Measurements from ENCODE around the gene RADX. TPM values are rescaled to one million over a fixed set of nuclear protein-coding genes. Genes with fewer than 3 reads are reported as not detected.

Gene RADX
- polyA plus RNA-seq, 4 donors, result 1.2 to 8.8 (median 1.9) TPM

GRCh38 chrX:106696502-106696901, 84.7 kb downstream of the RADX start:
- Histone ChIP-seq H3K27ac (ENCODE audit: low read depth in 1 of 3, low read length in 2 of 3) (no peak overlapping the region), H3K27me3 (ENCODE audit: control insufficient read depth in 3 of 3, insufficient read depth in 3 of 3, low read length in 3 of 3) (no peaks in the 10 kb centered on the region), H3K36me3 (ENCODE audit: control insufficient read depth in 3 of 3, insufficient read depth in 2 of 3, low read depth in 1 of 3, low read length in 3 of 3) (no peaks in the 10 kb centered on the region), H3K9me3 (ENCODE audit: control insufficient read depth in 2 of 2, insufficient read depth in 1 of 2, low read depth in 1 of 2, low read length in 1 of 2) (no peaks in the 10 kb centered on the region), H3K4me1 (ENCODE audit: control insufficient read depth in 3 of 3, insufficient read depth in 2 of 3, low read depth in 1 of 3, low read length in 2 of 3) (peaks cover 0 to 5% (median 0%) of the 10 kb centered on the region in 3 donors), H3K4me3 (ENCODE audit: low read depth in 1 of 3, low read length in 3 of 3) (no peak overlapping the region)
- WGBS, 3 donors, result 40 to 50% (median 46%) methylated on average over 3 of the region's 3 CpGs
- FAIRE-seq (no peak), DNase-seq (no peak)

DNA sequence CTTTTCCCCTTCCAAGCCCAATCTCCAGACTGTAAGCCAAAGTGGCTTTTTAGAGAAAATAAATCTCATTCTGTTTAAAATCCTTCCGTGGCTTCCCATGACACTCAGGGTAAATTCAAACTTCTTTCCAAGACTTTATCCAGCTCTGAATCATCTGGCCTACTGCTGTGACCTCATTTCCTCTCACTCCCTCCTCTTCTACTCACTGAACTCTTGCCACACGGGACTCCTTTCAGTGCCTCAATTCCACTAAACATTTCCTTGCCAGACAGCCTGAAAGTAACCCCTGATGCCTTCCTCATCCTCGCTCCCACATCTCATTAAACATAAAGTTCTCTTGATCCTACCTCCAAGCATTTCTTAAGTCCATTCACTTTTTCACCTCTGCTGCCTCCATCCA, 86.9 kb downstream of the RADX start:
- Histone ChIP-seq H3K27ac (ENCODE audit: low read depth in 1 of 3, low read length in 2 of 3) (no peak overlapping the region), H3K9me3 (ENCODE audit: control insufficient read depth in 2 of 2, insufficient read depth in 1 of 2, low read depth in 1 of 2, low read length in 1 of 2) (no peaks in the 10 kb centered on the region), H3K4me3 (ENCODE audit: low read depth in 1 of 3, low read length in 3 of 3) (no peak overlapping the region), H3K36me3 (ENCODE audit: control insufficient read depth in 3 of 3, insufficient read depth in 2 of 3, low read depth in 1 of 3, low read length in 3 of 3) (no peaks in the 10 kb centered on the region), H3K27me3 (ENCODE audit: control insufficient read depth in 3 of 3, insufficient read depth in 3 of 3, low read length in 3 of 3) (no peaks in the 10 kb centered on the region), H3K4me1 (ENCODE audit: control insufficient read depth in 3 of 3, insufficient read depth in 2 of 3, low read depth in 1 of 3, low read length in 2 of 3) (no peaks in the 10 kb centered on the region)
- FAIRE-seq (no peak), DNase-seq (no peak)
- WGBS, 3 donors, result 63 to 83% (median 71%) methylated on average over 3 of the region's 3 CpGs

DNA sequence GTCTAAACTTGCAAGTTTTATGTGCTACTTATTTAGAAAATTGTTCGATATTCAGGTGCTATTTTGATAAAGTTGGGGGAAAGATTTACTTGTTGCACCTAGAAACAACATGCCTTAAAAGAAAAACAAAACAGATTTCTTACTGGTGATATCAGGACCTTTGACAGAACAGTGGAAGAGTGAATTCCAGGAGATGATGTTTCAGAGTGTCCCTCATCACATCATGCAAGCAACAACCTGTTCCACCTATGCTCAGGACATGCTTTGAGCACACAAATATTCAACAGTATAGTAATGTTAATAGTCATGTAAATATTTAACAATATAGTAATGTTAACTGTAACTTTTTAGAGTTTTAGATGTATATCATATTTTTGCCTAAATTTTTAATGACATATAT, 90.9 kb downstream of the RADX start:
- H3K4me1 ChIP-seq (ENCODE audit: control insufficient read depth in 3 of 3, insufficient read depth in 2 of 3, low read depth in 1 of 3, low read length in 2 of 3), result no peaks in the 10 kb centered on the region
- H3K4me3 ChIP-seq (ENCODE audit: low read depth in 1 of 3, low read length in 3 of 3), result no peak overlapping the region
- H3K27ac ChIP-seq (ENCODE audit: low read depth in 1 of 3, low read length in 2 of 3), result no peak overlapping the region
- no peaks in the 10 kb centered on the region for H3K9me3 ChIP-seq (ENCODE audit: control insufficient read depth in 2 of 2, insufficient read depth in 1 of 2, low read depth in 1 of 2, low read length in 1 of 2)
- no peaks in the 10 kb centered on the region for H3K27me3 ChIP-seq (ENCODE audit: control insufficient read depth in 3 of 3, insufficient read depth in 3 of 3, low read length in 3 of 3)
- FAIRE-seq (no peak), DNase-seq (no peak)
- H3K36me3 ChIP-seq (ENCODE audit: control insufficient read depth in 3 of 3, insufficient read depth in 2 of 3, low read depth in 1 of 3, low read length in 3 of 3), result no peaks in the 10 kb centered on the region
- WGBS, 3 donors, result 48 to 83% (median 72%) methylated on average over 1 of the region's 1 CpG

DNA sequence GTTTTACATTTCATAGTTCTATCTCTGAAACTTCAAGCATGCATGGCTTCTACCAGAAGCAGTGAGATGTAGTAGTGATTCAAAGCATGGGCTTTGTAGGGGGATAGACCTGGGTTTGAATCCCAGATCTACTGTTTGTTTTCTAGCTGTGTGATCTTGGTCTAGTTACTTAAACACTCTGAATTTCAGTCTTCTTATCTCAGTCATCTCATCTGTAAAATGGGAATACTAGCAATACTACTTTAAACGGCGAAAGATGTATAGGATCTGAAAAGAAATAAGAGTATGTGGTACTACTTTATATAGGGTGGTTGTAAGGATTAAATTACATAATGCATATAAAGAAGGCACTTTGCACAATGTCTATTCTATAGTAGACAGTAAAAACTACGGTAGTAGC, 94.7 kb downstream of the RADX start:
- Histone ChIP-seq H3K27me3 (ENCODE audit: control insufficient read depth in 3 of 3, insufficient read depth in 3 of 3, low read length in 3 of 3) (no peaks in the 10 kb centered on the region), H3K36me3 (ENCODE audit: control insufficient read depth in 3 of 3, insufficient read depth in 2 of 3, low read depth in 1 of 3, low read length in 3 of 3) (no peaks in the 10 kb centered on the region), H3K4me3 (ENCODE audit: low read depth in 1 of 3, low read length in 3 of 3) (no peak overlapping the region), H3K9me3 (ENCODE audit: control insufficient read depth in 2 of 2, insufficient read depth in 1 of 2, low read depth in 1 of 2, low read length in 1 of 2) (no peaks in the 10 kb centered on the region), H3K4me1 (ENCODE audit: control insufficient read depth in 3 of 3, insufficient read depth in 2 of 3, low read depth in 1 of 3, low read length in 2 of 3) (no peaks in the 10 kb centered on the region), H3K27ac (ENCODE audit: low read depth in 1 of 3, low read length in 2 of 3) (no peak overlapping the region)
- DNase-seq (no peak), FAIRE-seq (no peak)
- WGBS, 3 donors, result 96 to 99% (median 97%) methylated on average over 3 of the region's 3 CpGs

DNA sequence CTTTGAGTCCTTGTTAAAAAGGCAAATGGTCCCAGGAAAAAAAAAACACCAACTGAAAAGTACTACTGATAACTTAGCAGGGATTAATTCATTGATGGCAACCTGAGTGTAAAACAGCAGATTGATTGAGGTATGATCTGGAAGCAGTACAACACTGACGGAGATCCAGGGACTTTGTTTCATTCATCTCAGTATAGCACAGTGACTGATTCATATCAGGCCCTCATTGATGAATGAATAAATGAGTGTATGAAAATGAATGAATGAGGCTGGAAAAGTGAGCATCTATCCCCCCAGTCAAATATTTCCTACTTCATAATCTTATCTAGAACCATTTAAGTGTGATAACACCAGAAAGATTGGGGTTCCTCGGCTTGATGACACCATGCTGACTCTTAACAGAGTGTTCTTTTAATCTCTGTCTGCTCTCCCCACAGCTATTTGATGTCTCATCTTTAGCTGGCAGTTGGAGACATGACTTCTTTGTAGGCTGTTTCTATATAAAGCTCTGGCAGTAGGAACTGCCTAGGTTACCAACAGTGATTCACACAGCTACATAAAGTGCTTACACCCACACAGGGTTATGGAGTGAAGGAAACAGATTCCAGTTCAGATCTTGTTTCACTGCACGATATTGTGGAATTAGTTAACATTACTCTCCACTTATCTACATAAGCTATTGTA, 96.1 kb downstream of the RADX start:
- 20 to 45% (median 38%) methylated on average over 3 of the region's 3 CpGs for WGBS, 3 donors
- no peaks in the 10 kb centered on the region for H3K9me3 ChIP-seq (ENCODE audit: control insufficient read depth in 2 of 2, insufficient read depth in 1 of 2, low read depth in 1 of 2, low read length in 1 of 2)
- H3K27ac ChIP-seq (ENCODE audit: low read depth in 1 of 3, low read length in 2 of 3), result no peak overlapping the region
- H3K4me3 ChIP-seq (ENCODE audit: low read depth in 1 of 3, low read length in 3 of 3), result no peak overlapping the region
- H3K36me3 ChIP-seq (ENCODE audit: control insufficient read depth in 3 of 3, insufficient read depth in 2 of 3, low read depth in 1 of 3, low read length in 3 of 3), result no peaks in the 10 kb centered on the region
- no peak for DNase-seq
- no peak for FAIRE-seq
- no peaks in the 10 kb centered on the region for H3K4me1 ChIP-seq (ENCODE audit: control insufficient read depth in 3 of 3, insufficient read depth in 2 of 3, low read depth in 1 of 3, low read length in 2 of 3)
- H3K27me3 ChIP-seq (ENCODE audit: control insufficient read depth in 3 of 3, insufficient read depth in 3 of 3, low read length in 3 of 3), result no peaks in the 10 kb centered on the region

DNA sequence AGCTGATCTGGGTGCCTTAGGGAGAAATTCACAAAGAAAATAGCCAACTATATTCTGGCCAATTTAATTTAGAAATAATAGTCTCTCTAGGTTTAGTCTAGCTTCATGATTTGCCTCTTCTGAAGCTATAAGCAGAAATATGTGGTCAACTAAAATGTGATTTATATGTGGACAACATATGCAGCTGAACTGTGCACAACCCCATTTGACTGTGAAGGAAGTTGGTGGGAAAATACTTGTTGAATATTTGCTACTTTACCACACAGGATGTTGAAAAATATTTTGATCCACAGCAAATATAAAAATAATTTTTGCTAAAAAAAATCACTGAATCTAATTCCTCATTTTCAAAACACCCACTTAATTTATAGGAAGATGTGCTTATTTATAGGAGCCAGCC, 99.0 kb downstream of the RADX start:
- Histone ChIP-seq H3K4me3 (ENCODE audit: low read depth in 1 of 3, low read length in 3 of 3) (no peak overlapping the region), H3K27ac (ENCODE audit: low read depth in 1 of 3, low read length in 2 of 3) (no peak overlapping the region), H3K36me3 (ENCODE audit: control insufficient read depth in 3 of 3, insufficient read depth in 2 of 3, low read depth in 1 of 3, low read length in 3 of 3) (no peaks in the 10 kb centered on the region), H3K9me3 (ENCODE audit: control insufficient read depth in 2 of 2, insufficient read depth in 1 of 2, low read depth in 1 of 2, low read length in 1 of 2) (no peaks in the 10 kb centered on the region), H3K27me3 (ENCODE audit: control insufficient read depth in 3 of 3, insufficient read depth in 3 of 3, low read length in 3 of 3) (no peaks in the 10 kb centered on the region), H3K4me1 (ENCODE audit: control insufficient read depth in 3 of 3, insufficient read depth in 2 of 3, low read depth in 1 of 3, low read length in 2 of 3) (peaks cover 0 to 1% (median under 1%) of the 10 kb centered on the region in 3 donors)
- FAIRE-seq, result no peak
- no peak for DNase-seq

- no peaks in the 10 kb centered on the region for H3K36me3 ChIP-seq (ENCODE audit: control insufficient read depth in 3 of 3, insufficient read depth in 2 of 3, low read depth in 1 of 3, low read length in 3 of 3)
- H3K27ac ChIP-seq (ENCODE audit: low read depth in 1 of 3, low read length in 2 of 3), result no peak overlapping the region
- 77 to 92% (median 83%) methylated on average over 4 of the region's 4 CpGs for WGBS, 3 donors
- no peak overlapping the region for H3K4me3 ChIP-seq (ENCODE audit: low read depth in 1 of 3, low read length in 3 of 3)
- H3K4me1 ChIP-seq (ENCODE audit: control insufficient read depth in 3 of 3, insufficient read depth in 2 of 3, low read depth in 1 of 3, low read length in 2 of 3), result peaks cover 0 to 4% (median 3%) of the 10 kb centered on the region in 3 donors
- no peaks in the 10 kb centered on the region for H3K27me3 ChIP-seq (ENCODE audit: control insufficient read depth in 3 of 3, insufficient read depth in 3 of 3, low read length in 3 of 3)
- H3K9me3 ChIP-seq (ENCODE audit: control insufficient read depth in 2 of 2, insufficient read depth in 1 of 2, low read depth in 1 of 2, low read length in 1 of 2), result no peaks in the 10 kb centered on the region
- DNase-seq (no peak), FAIRE-seq (no peak)
Measured at GRCh38 chrX:106711375-106711774, 99.6 kb downstream of the RADX start.

GRCh38 chrX:106716004-106716403, 104.2 kb downstream of the RADX start:
- H3K9me3 ChIP-seq (ENCODE audit: control insufficient read depth in 2 of 2, insufficient read depth in 1 of 2, low read depth in 1 of 2, low read length in 1 of 2), result no peaks in the 10 kb centered on the region
- H3K36me3 ChIP-seq (ENCODE audit: control insufficient read depth in 3 of 3, insufficient read depth in 2 of 3, low read depth in 1 of 3, low read length in 3 of 3), result no peaks in the 10 kb centered on the region
- DNase-seq (peak; percentile 58 to 64), FAIRE-seq (no peak)
- peak overlapping the region in 1 of 3 donors; percentile 72 for H3K27ac ChIP-seq (ENCODE audit: low read depth in 1 of 3, low read length in 2 of 3)
- H3K27me3 ChIP-seq (ENCODE audit: control insufficient read depth in 3 of 3, insufficient read depth in 3 of 3, low read length in 3 of 3), result no peaks in the 10 kb centered on the region
- WGBS, 3 donors, result 22 to 50% (median 42%) methylated on average over 1 of the region's 1 CpG
- peaks cover 0 to 10% (median 3%) of the 10 kb centered on the region in 3 donors for H3K4me1 ChIP-seq (ENCODE audit: control insufficient read depth in 3 of 3, insufficient read depth in 2 of 3, low read depth in 1 of 3, low read length in 2 of 3)
- no peak overlapping the region for H3K4me3 ChIP-seq (ENCODE audit: low read depth in 1 of 3, low read length in 3 of 3)

- H3K4me3 ChIP-seq (ENCODE audit: low read depth in 1 of 3, low read length in 3 of 3), result no peak overlapping the region
- DNase-seq (no peak), FAIRE-seq (no peak)
- no peaks in the 10 kb centered on the region for H3K36me3 ChIP-seq (ENCODE audit: control insufficient read depth in 3 of 3, insufficient read depth in 2 of 3, low read depth in 1 of 3, low read length in 3 of 3)
- no peaks in the 10 kb centered on the region for H3K9me3 ChIP-seq (ENCODE audit: control insufficient read depth in 2 of 2, insufficient read depth in 1 of 2, low read depth in 1 of 2, low read length in 1 of 2)
- 9 to 30% (median 9%) methylated on average over 1 of the region's 1 CpG for WGBS, 3 donors
- peak overlapping the region in 1 of 3 donors; percentile 72 for H3K27ac ChIP-seq (ENCODE audit: low read depth in 1 of 3, low read length in 2 of 3)
- H3K4me1 ChIP-seq (ENCODE audit: control insufficient read depth in 3 of 3, insufficient read depth in 2 of 3, low read depth in 1 of 3, low read length in 2 of 3), result peaks cover 0 to 10% (median 3%) of the 10 kb centered on the region in 3 donors
- H3K27me3 ChIP-seq (ENCODE audit: control insufficient read depth in 3 of 3, insufficient read depth in 3 of 3, low read length in 3 of 3), result no peaks in the 10 kb centered on the region
Measured at GRCh38 chrX:106716463-106716862, 104.7 kb downstream of the RADX start.

Data from small intestine (tissue), 7 donors.